ENCODE results near the gene LZTFL1. TPM values are rescaled to one million over a fixed set of nuclear protein-coding genes. Genes with fewer than 3 reads are reported as not detected.

Gene LZTFL1
- total RNA-seq, 1 experiment from 2014 or later = 9.1 TPM

GRCh38 chr3:45826321-45826720 lies 15.6 kb downstream of the LZTFL1 start:
- no peaks in the 10 kb centered on the region for H3K27me3 Mint-ChIP-seq (ENCODE audit: insufficient read depth, unreplicated experiment)
- TF ChIP-seq CTCF (IDR thresholded peaks at IDR 0.05; ENCODE audit: insufficient read depth in 1 of 2, low read depth in 1 of 2, low read length in 1 of 2, severe bottlenecking in 1 of 2, unreplicated experiment in 1 of 2) = no peak
- intact Hi-C loops (cut with micrococcal nuclease; ENCODE audit: unreplicated experiment) = no loop called here
- H3K27me3 ChIP-seq (replicated peaks; ENCODE audit: control insufficient read depth, insufficient read depth, low read length) = no peaks in the 10 kb centered on the region
- BruUV-seq (replicated peaks) = no TSS peak
- no peak overlapping the region for H3K4me3 Mint-ChIP-seq (ENCODE audit: unreplicated experiment)
- H3K4me3 ChIP-seq (ENCODE audit: low read depth, low read length) = no peak overlapping the region
- no peaks in the 10 kb centered on the region for H3K9me3 Mint-ChIP-seq (ENCODE audit: unreplicated experiment)
- no peaks in the 10 kb centered on the region for H3K4me1 ChIP-seq
- H3K36me3 ChIP-seq (ENCODE audit: control insufficient read depth, insufficient read depth, low read length) = peaks cover 1% of the 10 kb centered on the region
- peaks cover 3% of the 10 kb centered on the region for H3K36me3 Mint-ChIP-seq (ENCODE audit: insufficient read depth, unreplicated experiment)
- ChIA-PET CTCF (no interaction called here), POLR2A (no interaction called here)
- H3K9me3 ChIP-seq = no peaks in the 10 kb centered on the region
- no peak for DNase-seq
- H3K4me1 Mint-ChIP-seq (ENCODE audit: low read depth, unreplicated experiment) = no peaks in the 10 kb centered on the region
- H3K27ac Mint-ChIP-seq (ENCODE audit: unreplicated experiment) = no peak overlapping the region

- no peak overlapping the region for H3K4me3 Mint-ChIP-seq (ENCODE audit: unreplicated experiment)
- POLR2A ChIA-PET = no interaction called here
These were observed 20.8 kb downstream of the LZTFL1 start for GRCh38 chr3:45821127-45821526.

GRCh38 chr3:45819543-45819942 lies 22.4 kb downstream of the LZTFL1 start:
- no peaks in the 10 kb centered on the region for H3K27me3 ChIP-seq (replicated peaks; ENCODE audit: control insufficient read depth, insufficient read depth, low read length)
- Mint-ChIP-seq H3K36me3 (ENCODE audit: insufficient read depth, unreplicated experiment) (no peaks in the 10 kb centered on the region), H3K27ac (ENCODE audit: unreplicated experiment) (no peak overlapping the region), H3K9me3 (ENCODE audit: unreplicated experiment) (no peaks in the 10 kb centered on the region), H3K4me1 (ENCODE audit: low read depth, unreplicated experiment) (peaks cover 9% of the 10 kb centered on the region), H3K27me3 (ENCODE audit: insufficient read depth, unreplicated experiment) (no peaks in the 10 kb centered on the region), H3K4me3 (ENCODE audit: unreplicated experiment) (no peak overlapping the region)
- peaks cover 26% of the 10 kb centered on the region for H3K4me1 ChIP-seq
- H3K36me3 ChIP-seq (ENCODE audit: control insufficient read depth, insufficient read depth, low read length) = no peaks in the 10 kb centered on the region
- no peak for DNase-seq
- no peak for TF ChIP-seq CTCF (IDR thresholded peaks at IDR 0.05; ENCODE audit: insufficient read depth in 1 of 2, low read depth in 1 of 2, low read length in 1 of 2, severe bottlenecking in 1 of 2, unreplicated experiment in 1 of 2)
- H3K4me3 ChIP-seq (ENCODE audit: low read depth, low read length) = no peak overlapping the region
- BruUV-seq (replicated peaks) = no TSS peak
- CTCF ChIA-PET = no interaction called here
- peaks cover 9% of the 10 kb centered on the region; the same call in 1 of the 2 replicates for H3K9me3 ChIP-seq
- POLR2A ChIA-PET = no interaction called here
- intact Hi-C loops (cut with micrococcal nuclease; ENCODE audit: unreplicated experiment) = no loop called here

More at GRCh38 chr3:45821127-45821526, 20.8 kb downstream of the LZTFL1 start:
- peaks cover 1% of the 10 kb centered on the region; the same call in 1 of the 2 replicates for H3K36me3 ChIP-seq (ENCODE audit: control insufficient read depth, insufficient read depth, low read length)
- no peak for DNase-seq
- Mint-ChIP-seq H3K27ac (ENCODE audit: unreplicated experiment) (no peak overlapping the region), H3K9me3 (ENCODE audit: unreplicated experiment) (no peaks in the 10 kb centered on the region), H3K4me1 (ENCODE audit: low read depth, unreplicated experiment) (peaks cover 9% of the 10 kb centered on the region), H3K27me3 (ENCODE audit: insufficient read depth, unreplicated experiment) (no peaks in the 10 kb centered on the region), H3K36me3 (ENCODE audit: insufficient read depth, unreplicated experiment) (no peaks in the 10 kb centered on the region)
- H3K4me3 ChIP-seq (ENCODE audit: low read depth, low read length) = no peak overlapping the region
- intact Hi-C loops (cut with micrococcal nuclease; ENCODE audit: unreplicated experiment) = no loop called here
- H3K27me3 ChIP-seq (replicated peaks; ENCODE audit: control insufficient read depth, insufficient read depth, low read length) = no peaks in the 10 kb centered on the region
- peaks cover 26% of the 10 kb centered on the region for H3K4me1 ChIP-seq
- CTCF ChIA-PET = no interaction called here
- TF ChIP-seq CTCF (IDR thresholded peaks at IDR 0.05; ENCODE audit: insufficient read depth in 1 of 2, low read depth in 1 of 2, low read length in 1 of 2, severe bottlenecking in 1 of 2, unreplicated experiment in 1 of 2) = no peak
- H3K9me3 ChIP-seq = peaks cover 9% of the 10 kb centered on the region; the same call in 1 of the 2 replicates
- BruUV-seq (replicated peaks) = no TSS peak
